ENCODE data around the gene APOB. TPM values are rescaled to one million over a fixed set of nuclear protein-coding genes. Genes with fewer than 3 reads are reported as not detected.

Gene APOB
- polyA plus RNA-seq, 2 of the 4 experiments (the other 2 are of a cell fraction) = under 0.01 TPM; not detected in 1

DNA sequence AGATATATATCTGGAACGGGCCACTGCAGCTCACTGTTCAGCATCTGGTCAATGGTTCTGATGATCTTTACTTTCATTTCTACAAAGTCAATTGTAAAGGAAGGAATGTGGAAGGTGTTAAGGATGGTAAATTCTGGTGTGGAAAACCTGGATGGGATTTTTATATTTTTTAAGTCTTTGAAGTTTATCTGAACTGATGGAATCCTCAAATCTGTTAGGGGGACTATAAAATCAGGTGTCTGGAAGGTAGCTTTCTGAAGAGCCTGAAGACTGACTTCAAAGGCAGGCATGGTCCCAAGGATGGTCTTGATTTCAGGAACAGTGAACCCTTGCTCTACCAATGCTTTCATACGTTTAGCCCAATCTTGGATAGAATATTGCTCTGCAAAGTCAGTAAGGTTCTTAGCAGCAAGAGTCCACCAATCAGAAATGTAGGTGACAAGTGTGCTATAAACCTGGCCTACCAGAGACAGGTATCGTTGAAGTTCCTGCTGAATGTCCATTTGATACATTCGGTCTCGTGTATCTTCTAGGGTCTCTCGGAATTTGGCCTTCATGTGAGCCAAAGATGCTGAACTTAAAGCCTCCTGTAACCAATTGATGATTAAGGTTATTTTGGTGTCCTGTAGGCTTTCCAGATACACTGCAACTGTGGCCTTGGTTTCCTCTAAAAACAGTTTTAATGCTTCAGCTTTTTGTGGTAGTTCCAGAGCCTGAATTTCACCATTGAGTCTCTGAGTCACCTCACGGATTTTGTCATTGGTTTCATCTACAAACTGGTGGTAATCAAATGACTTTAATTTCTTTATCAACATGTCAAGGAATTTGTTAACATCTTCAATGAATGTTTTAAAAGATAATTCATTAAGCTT is 34.8 kb downstream of the APOB start:
- TF ChIP-seq, protein P1, sequence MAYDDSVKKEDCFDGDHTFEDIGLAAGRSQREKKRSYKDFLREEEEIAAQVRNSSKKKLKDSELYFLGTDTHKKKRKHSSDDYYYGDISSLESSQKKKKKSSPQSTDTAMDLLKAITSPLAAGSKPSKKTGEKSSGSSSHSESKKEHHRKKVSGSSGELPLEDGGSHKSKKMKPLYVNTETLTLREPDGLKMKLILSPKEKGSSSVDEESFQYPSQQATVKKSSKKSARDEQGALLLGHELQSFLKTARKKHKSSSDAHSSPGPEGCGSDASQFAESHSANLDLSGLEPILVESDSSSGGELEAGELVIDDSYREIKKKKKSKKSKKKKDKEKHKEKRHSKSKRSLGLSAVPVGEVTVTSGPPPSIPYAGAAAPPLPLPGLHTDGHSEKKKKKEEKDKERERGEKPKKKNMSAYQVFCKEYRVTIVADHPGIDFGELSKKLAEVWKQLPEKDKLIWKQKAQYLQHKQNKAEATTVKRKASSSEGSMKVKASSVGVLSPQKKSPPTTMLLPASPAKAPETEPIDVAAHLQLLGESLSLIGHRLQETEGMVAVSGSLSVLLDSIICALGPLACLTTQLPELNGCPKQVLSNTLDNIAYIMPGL (CRISPR knock-in tag; IDR thresholded peaks at IDR 0.05; ENCODE audit: borderline replicate concordance) = no peak
- TF ChIP-seq HOXA7 (CRISPR knock-in tag; IDR thresholded peaks at IDR 0.05) (no peak), GATA3 (IDR thresholded peaks at IDR 0.05; ENCODE audit: borderline replicate concordance) (no peak), RCOR1 (IDR thresholded peaks at IDR 0.05; ENCODE audit: low read depth, low read length) (no peak), NFE2L2 (conservative IDR thresholded peaks at IDR 0.05; ENCODE audit: low read length) (no peak), ZNF302 (CRISPR knock-in tag; IDR thresholded peaks at IDR 0.05) (no peak), POLR2AphosphoS2 (conservative IDR thresholded peaks at IDR 0.05; ENCODE audit: low read length) (no peak), CBX2 (IDR thresholded peaks at IDR 0.05; ENCODE audit: borderline replicate concordance, low read depth) (no peak), KDM5A (IDR thresholded peaks at IDR 0.05) (no peak), NPAS2 (CRISPR knock-in tag; IDR thresholded peaks at IDR 0.05; ENCODE audit: borderline replicate concordance) (no peak)
- TF ChIP-seq, protein P2, sequence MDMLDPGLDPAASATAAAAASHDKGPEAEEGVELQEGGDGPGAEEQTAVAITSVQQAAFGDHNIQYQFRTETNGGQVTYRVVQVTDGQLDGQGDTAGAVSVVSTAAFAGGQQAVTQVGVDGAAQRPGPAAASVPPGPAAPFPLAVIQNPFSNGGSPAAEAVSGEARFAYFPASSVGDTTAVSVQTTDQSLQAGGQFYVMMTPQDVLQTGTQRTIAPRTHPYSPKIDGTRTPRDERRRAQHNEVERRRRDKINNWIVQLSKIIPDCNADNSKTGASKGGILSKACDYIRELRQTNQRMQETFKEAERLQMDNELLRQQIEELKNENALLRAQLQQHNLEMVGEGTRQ (IDR thresholded peaks at IDR 0.05) = no peak
- TF ChIP-seq, protein P3, sequence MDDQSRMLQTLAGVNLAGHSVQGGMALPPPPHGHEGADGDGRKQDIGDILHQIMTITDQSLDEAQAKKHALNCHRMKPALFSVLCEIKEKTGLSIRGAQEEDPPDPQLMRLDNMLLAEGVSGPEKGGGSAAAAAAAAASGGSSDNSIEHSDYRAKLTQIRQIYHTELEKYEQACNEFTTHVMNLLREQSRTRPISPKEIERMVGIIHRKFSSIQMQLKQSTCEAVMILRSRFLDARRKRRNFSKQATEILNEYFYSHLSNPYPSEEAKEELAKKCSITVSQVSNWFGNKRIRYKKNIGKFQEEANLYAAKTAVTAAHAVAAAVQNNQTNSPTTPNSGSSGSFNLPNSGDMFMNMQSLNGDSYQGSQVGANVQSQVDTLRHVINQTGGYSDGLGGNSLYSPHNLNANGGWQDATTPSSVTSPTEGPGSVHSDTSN (IDR thresholded peaks at IDR 0.05) = no peak
- TF ChIP-seq, protein P4, sequence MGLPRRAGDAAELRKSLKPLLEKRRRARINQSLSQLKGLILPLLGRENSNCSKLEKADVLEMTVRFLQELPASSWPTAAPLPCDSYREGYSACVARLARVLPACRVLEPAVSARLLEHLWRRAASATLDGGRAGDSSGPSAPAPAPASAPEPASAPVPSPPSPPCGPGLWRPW (IDR thresholded peaks at IDR 0.05) = no peak
- TF ChIP-seq, protein P5, sequence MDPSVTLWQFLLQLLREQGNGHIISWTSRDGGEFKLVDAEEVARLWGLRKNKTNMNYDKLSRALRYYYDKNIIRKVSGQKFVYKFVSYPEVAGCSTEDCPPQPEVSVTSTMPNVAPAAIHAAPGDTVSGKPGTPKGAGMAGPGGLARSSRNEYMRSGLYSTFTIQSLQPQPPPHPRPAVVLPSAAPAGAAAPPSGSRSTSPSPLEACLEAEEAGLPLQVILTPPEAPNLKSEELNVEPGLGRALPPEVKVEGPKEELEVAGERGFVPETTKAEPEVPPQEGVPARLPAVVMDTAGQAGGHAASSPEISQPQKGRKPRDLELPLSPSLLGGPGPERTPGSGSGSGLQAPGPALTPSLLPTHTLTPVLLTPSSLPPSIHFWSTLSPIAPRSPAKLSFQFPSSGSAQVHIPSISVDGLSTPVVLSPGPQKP (IDR thresholded peaks at IDR 0.05; ENCODE audit: low read depth, low read length) = no peak
- WGBS (ENCODE audit: missing lambda C conversion rate) = 3% methylated on average over 7 of the region's 7 CpGs
- FAIRE-seq (no peak), ATAC-seq (no peak), DNase-seq (ENCODE audit: low read depth in 1 of 2, low spot score in 1 of 2) (no peak)
- CTCF ChIA-PET = interaction anchor here (1.6 to 2.7 kb wide), 2 partner anchors 34 to 348 kb away, joined by 4 to 15 read pairs; no protein-coding TSS in a partner anchor
- Histone ChIP-seq H3K4me2 (no peak overlapping the region), H3K9me3 (no peaks in the 10 kb centered on the region), H3K27ac (no peak overlapping the region), H3K4me3 (no peak overlapping the region), H3K4me1 (no peaks in the 10 kb centered on the region)
- POLR2A ChIA-PET = no interaction called here

DNA sequence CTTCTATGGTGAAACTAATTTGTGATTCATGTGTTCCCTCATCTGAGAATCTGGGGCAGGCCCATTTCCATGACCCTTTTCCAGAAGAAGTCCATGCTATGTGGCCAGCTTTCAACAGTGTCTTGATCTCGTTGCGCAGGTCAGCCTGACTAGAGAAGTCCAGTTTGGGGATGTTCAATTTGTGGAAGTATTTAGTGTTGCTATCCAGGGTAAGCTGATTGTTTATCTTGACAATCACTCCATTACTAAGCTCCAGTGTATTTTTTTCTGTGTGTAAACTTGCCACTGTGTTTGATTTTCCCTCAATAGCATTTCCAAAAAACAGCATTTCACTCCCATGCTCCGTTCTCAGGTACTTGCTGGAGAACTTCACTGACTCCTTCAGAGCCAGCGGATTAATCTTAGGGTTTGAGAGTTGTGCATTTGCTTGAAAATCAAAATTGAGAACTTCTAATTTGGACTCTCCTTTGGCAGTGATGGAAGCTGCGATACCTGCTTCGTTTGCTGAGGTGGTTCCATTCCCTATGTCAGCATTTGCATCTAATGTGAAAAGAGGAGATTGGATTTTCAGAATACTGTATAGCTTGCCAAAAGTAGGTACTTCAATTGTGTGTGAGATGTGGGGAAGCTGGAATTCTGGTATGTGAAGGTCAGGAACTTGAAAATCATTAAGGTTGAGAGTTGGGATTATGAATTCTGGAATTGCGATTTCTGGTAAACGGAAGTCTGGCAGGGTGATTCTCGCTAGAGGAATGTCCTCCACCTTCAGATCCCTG is 35.7 kb downstream of the APOB start:
- CTCF ChIA-PET = interaction anchor here (1.0 to 1.6 kb wide), 2 partner anchors 34 to 346 kb away, joined by 3 to 4 read pairs; no protein-coding TSS in a partner anchor
- no peak for FAIRE-seq
- 25% methylated on average over 9 of the region's 9 CpGs for WGBS (ENCODE audit: missing lambda C conversion rate)

More for the DNA sequence above, 35.7 kb downstream of the APOB start:
- H3K27ac ChIP-seq = no peak overlapping the region
- H3K4me3 ChIP-seq = no peak overlapping the region
- POLR2A ChIA-PET = no interaction called here
- H3K4me1 ChIP-seq = no peaks in the 10 kb centered on the region
- DNase-seq (ENCODE audit: low read depth in 1 of 2, low spot score in 1 of 2) (no peak), ATAC-seq (no peak)
- TF ChIP-seq ESRRA (IDR thresholded peaks at IDR 0.05; ENCODE audit: borderline replicate concordance, low read length) = no peak
- no peak for TF ChIP-seq SMC3 (IDR thresholded peaks at IDR 0.05)
- no peak for TF ChIP-seq RARB (CRISPR knock-in tag; IDR thresholded peaks at IDR 0.05)
- TF ChIP-seq RAD21 (conservative IDR thresholded peaks at IDR 0.05 in 1 of 2, IDR thresholded peaks at IDR 0.05 in 1 of 2) = no peak
- TF ChIP-seq RCOR1 (IDR thresholded peaks at IDR 0.05; ENCODE audit: low read depth, low read length) = no peak
- TF ChIP-seq MYC (IDR thresholded peaks at IDR 0.05; ENCODE audit: borderline replicate concordance, low read length) = no peak
- no peak for TF ChIP-seq ZSCAN20 (CRISPR knock-in tag; IDR thresholded peaks at IDR 0.05)
- TF ChIP-seq EHF (CRISPR knock-in tag; IDR thresholded peaks at IDR 0.05) = no peak
- no peak for TF ChIP-seq SREBF2 (IDR thresholded peaks at IDR 0.05)
- TF ChIP-seq EP300 (IDR thresholded peaks at IDR 0.05) = no peak
- TF ChIP-seq GATA3 (IDR thresholded peaks at IDR 0.05; ENCODE audit: borderline replicate concordance) = no peak
- TF ChIP-seq NPAS2 (CRISPR knock-in tag; IDR thresholded peaks at IDR 0.05; ENCODE audit: borderline replicate concordance) = no peak
- TF ChIP-seq MAZ (IDR thresholded peaks at IDR 0.05; ENCODE audit: borderline replicate concordance, low read depth, low read length) = no peak
- TF ChIP-seq, protein P5 (IDR thresholded peaks at IDR 0.05; ENCODE audit: low read depth, low read length) = no peak
- no peak for TF ChIP-seq CBX8 (IDR thresholded peaks at IDR 0.05)
- H3K4me2 ChIP-seq = no peak overlapping the region
- no peaks in the 10 kb centered on the region for H3K9me3 ChIP-seq

All from A549 (cell line).